ENCODE data around the gene EVC. TPM values are rescaled to one million over a fixed set of nuclear protein-coding genes. Genes with fewer than 3 reads are reported as not detected.
A peak's percentile ranks its signal among the peaks of the same experiment; 100 is the strongest.

EVC gene
- total RNA-seq, 1 experiment from 2014 or later: 29.0 TPM

DNA sequence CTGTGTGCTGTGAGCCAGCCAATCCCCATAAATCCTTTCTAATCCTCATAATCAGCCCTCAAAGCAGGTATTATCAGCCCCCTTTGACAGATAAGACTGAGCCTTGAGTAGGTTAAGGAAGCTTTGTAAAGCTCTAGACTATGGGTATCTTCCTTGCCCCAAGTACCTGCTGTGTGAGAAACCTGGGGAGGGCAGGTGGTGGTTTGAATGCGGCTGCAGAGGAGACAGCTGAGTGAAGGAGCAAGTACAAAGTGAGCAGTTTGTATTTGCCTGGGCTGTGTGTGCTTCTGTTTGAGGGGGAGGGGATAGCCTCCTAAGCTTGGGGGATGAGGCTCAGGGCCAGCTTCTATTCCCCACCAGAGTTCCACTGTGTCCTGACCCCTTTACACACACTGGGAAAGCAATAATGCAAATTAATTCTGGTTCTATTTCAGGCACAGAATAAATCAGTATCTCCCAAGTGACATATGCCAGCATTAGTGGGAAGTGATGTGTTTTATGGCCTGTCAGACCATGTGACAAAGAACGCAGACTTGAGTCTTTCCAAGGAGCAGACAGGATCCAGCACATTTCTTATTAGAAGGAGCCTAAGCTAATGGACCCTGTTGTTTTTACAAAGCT, 63.5 kb downstream of the EVC start:
- POLR2A ChIA-PET: interaction anchor here (0.6 to 1.5 kb wide), 5 partner anchors 50 to 1232 kb away, joined by 3 to 5 read pairs (median 3); partner anchors contain the start of genes EVC and STX18
- Mint-ChIP-seq H3K4me3 (ENCODE audit: unreplicated experiment) (no peak overlapping the region), H3K36me3 (ENCODE audit: insufficient read depth, unreplicated experiment) (peaks cover 20% of the 10 kb centered on the region), H3K27me3 (ENCODE audit: insufficient read depth, unreplicated experiment) (no peaks in the 10 kb centered on the region), H3K9me3 (ENCODE audit: unreplicated experiment) (peaks cover 8% of the 10 kb centered on the region), H3K27ac (ENCODE audit: low read depth, unreplicated experiment) (peak overlapping the region; percentile 97), H3K4me1 (ENCODE audit: insufficient read depth, unreplicated experiment) (peaks cover 21% of the 10 kb centered on the region)
- DNase-seq (ENCODE audit: unreplicated experiment): no peak
- intact Hi-C loops (cut with micrococcal nuclease): no loop called here
- BruUV-seq (replicated peaks): no TSS peak
- CTCF ChIA-PET: interaction anchor here (0.7 to 2.5 kb wide), 4 partner anchors 9 to 16 kb away, joined by 3 to 8 read pairs (median 3); no protein-coding TSS in a partner anchor
- TF ChIP-seq, protein P1, sequence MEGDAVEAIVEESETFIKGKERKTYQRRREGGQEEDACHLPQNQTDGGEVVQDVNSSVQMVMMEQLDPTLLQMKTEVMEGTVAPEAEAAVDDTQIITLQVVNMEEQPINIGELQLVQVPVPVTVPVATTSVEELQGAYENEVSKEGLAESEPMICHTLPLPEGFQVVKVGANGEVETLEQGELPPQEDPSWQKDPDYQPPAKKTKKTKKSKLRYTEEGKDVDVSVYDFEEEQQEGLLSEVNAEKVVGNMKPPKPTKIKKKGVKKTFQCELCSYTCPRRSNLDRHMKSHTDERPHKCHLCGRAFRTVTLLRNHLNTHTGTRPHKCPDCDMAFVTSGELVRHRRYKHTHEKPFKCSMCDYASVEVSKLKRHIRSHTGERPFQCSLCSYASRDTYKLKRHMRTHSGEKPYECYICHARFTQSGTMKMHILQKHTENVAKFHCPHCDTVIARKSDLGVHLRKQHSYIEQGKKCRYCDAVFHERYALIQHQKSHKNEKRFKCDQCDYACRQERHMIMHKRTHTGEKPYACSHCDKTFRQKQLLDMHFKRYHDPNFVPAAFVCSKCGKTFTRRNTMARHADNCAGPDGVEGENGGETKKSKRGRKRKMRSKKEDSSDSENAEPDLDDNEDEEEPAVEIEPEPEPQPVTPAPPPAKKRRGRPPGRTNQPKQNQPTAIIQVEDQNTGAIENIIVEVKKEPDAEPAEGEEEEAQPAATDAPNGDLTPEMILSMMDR (IDR thresholded peaks at IDR 0.05; ENCODE audit: unreplicated experiment): no peak

DNA sequence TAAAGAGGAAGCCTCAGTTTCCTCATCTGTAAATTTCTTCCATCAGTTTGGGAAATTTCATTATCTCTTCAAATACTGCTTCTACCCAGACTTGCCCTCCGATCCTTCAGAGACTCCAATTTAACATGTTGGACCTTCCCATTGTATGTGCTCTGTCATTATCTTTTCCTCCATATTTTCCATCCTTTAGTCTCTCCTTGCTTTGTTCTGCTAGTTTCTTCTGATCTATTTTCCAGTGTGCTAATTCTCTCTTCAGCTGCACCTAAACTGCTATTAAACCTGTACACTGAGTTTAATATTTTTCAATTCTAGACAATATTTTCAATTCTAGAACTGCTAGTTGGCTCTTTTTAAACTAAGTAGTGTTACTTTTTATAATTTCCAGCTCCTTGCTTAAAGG, 65.5 kb downstream of the EVC start:
- TF ChIP-seq, protein P1 (IDR thresholded peaks at IDR 0.05; ENCODE audit: unreplicated experiment): no peak
- H3K4me1 Mint-ChIP-seq (ENCODE audit: insufficient read depth, unreplicated experiment): peaks cover 21% of the 10 kb centered on the region
- H3K27ac Mint-ChIP-seq (ENCODE audit: low read depth, unreplicated experiment): no peak overlapping the region
- H3K9me3 Mint-ChIP-seq (ENCODE audit: unreplicated experiment): peaks cover 8% of the 10 kb centered on the region
- intact Hi-C loops (cut with micrococcal nuclease): no loop called here
- BruUV-seq (replicated peaks): no TSS peak
- H3K36me3 Mint-ChIP-seq (ENCODE audit: insufficient read depth, unreplicated experiment): peaks cover 20% of the 10 kb centered on the region
- no peak overlapping the region for H3K4me3 Mint-ChIP-seq (ENCODE audit: unreplicated experiment)
- no peak for DNase-seq (ENCODE audit: unreplicated experiment)
- ChIA-PET POLR2A (no interaction called here), CTCF (no interaction called here)
- H3K27me3 Mint-ChIP-seq (ENCODE audit: insufficient read depth, unreplicated experiment): no peaks in the 10 kb centered on the region

DNA sequence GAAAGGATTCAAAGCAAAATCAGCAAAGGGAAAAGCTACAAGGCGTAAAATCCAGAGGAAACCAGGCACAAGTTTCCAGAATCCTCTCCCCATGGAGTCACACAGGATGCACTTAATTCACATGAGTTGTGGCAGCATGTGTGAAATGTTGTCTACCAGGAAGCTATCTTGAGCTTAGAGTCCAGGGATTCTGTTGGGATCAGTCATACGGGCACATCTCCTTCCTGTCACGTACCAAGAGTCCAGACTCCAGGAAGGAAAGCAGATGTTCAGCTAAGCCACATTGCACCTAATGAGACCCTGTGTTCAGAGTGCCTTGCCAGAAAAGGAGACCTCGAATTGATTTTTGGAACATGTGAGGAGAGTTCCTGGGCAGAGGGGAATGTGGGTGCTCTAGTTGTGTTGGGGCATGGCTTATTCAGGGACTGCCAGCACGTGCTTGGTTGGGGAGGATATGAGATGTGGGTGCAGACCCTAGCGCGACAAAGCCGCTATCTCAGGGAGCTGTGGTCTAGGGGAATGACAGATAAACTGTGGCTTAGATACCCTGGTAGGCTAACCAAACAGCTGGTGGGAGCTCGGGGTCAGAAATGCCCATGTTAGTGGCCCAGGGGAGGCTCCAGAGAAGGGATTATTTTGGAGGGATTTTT, 70.0 kb downstream of the EVC start:
- Mint-ChIP-seq H3K4me1 (ENCODE audit: insufficient read depth, unreplicated experiment) (peaks cover 4% of the 10 kb centered on the region), H3K27ac (ENCODE audit: low read depth, unreplicated experiment) (no peak overlapping the region), H3K9me3 (ENCODE audit: unreplicated experiment) (peaks cover 8% of the 10 kb centered on the region), H3K27me3 (ENCODE audit: insufficient read depth, unreplicated experiment) (no peaks in the 10 kb centered on the region), H3K36me3 (ENCODE audit: insufficient read depth, unreplicated experiment) (peaks cover 44% of the 10 kb centered on the region), H3K4me3 (ENCODE audit: unreplicated experiment) (no peak overlapping the region)
- ChIA-PET POLR2A (interaction anchor here (0.9 kb wide), 1 partner anchor 22 kb away, joined by 3 read pairs; no protein-coding TSS in a partner anchor), CTCF (interaction anchor here (0.7 kb wide), 1 partner anchor 9 kb away, joined by 4 read pairs; no protein-coding TSS in a partner anchor)
- intact Hi-C loops (cut with micrococcal nuclease): no loop called here
- no peak for DNase-seq (ENCODE audit: unreplicated experiment)
- BruUV-seq (replicated peaks): no TSS peak
- TF ChIP-seq, protein P1 (IDR thresholded peaks at IDR 0.05; ENCODE audit: unreplicated experiment): no peak

DNA sequence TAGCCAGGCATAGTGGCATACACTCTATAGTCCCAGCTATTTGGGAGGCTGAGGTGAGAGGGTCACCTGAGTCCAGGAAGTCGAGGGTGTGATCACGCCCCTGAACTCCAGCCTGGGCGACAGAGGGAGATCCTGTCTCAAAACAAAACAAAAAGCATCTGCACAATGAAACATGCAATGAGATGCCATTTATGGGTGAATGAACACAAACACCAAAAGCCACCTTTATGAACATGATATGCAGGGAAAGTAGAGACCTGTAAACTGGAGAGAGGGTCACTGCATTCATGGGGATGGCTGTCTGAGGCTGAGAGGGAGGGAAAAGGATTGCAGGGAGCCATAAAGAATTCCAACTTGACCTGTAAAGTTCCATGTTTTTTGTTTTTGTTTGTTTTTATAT, 70.7 kb downstream of the EVC start:
- BruUV-seq (replicated peaks): no TSS peak
- peaks cover 51% of the 10 kb centered on the region for H3K36me3 Mint-ChIP-seq (ENCODE audit: insufficient read depth, unreplicated experiment)
- intact Hi-C loops (cut with micrococcal nuclease): no loop called here
- ChIA-PET CTCF (interaction anchor here (0.7 to 0.8 kb wide), 2 partner anchors 8 to 9 kb away, joined by 3 to 4 read pairs; no protein-coding TSS in a partner anchor), POLR2A (no interaction called here)
- TF ChIP-seq, protein P1 (IDR thresholded peaks at IDR 0.05; ENCODE audit: unreplicated experiment): no peak
- peaks cover 9% of the 10 kb centered on the region for H3K4me1 Mint-ChIP-seq (ENCODE audit: insufficient read depth, unreplicated experiment)
- peaks cover 2% of the 10 kb centered on the region for H3K9me3 Mint-ChIP-seq (ENCODE audit: unreplicated experiment)
- no peak for DNase-seq (ENCODE audit: unreplicated experiment)
- no peaks in the 10 kb centered on the region for H3K27me3 Mint-ChIP-seq (ENCODE audit: insufficient read depth, unreplicated experiment)
- no peak overlapping the region for H3K27ac Mint-ChIP-seq (ENCODE audit: low read depth, unreplicated experiment)
- H3K4me3 Mint-ChIP-seq (ENCODE audit: unreplicated experiment): no peak overlapping the region
